ENCODE measurements around the gene TMEM132E. TPM values are rescaled to one million over a fixed set of nuclear protein-coding genes. Genes with fewer than 3 reads are reported as not detected.

TMEM132E gene
- total RNA-seq, 1 donor: under 0.01 TPM

DNA sequence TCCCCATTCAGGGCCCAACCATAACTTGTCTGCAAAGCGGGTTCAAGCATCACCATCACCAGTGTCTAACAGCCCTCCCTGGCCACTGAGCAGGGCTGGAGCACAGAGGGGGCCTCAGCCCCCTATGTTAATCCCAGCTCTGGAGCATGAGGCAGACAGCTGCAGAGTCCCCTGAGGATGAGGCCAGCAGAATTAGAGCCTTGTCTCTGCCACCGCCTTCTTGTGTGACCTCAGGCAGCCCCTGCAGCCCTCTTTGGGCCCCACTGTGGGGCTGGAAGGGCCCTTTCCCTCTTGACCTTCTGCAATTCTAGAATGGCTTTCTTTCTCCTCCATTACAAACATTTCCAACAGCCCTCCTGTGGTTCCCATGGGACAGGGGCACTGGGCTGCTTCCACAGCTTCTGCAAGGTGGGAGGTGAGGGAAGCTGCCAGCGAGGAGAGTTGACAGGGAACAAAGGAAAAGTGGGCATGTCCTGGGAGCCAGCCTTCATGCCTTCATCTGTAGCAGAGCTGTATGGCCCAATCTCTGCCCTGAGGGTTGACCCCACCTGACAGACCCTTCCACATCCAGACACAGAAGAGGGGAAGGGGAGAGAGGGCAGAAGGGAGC is 65.7 kb downstream of the TMEM132E start:
- TF ChIP-seq, protein P1, sequence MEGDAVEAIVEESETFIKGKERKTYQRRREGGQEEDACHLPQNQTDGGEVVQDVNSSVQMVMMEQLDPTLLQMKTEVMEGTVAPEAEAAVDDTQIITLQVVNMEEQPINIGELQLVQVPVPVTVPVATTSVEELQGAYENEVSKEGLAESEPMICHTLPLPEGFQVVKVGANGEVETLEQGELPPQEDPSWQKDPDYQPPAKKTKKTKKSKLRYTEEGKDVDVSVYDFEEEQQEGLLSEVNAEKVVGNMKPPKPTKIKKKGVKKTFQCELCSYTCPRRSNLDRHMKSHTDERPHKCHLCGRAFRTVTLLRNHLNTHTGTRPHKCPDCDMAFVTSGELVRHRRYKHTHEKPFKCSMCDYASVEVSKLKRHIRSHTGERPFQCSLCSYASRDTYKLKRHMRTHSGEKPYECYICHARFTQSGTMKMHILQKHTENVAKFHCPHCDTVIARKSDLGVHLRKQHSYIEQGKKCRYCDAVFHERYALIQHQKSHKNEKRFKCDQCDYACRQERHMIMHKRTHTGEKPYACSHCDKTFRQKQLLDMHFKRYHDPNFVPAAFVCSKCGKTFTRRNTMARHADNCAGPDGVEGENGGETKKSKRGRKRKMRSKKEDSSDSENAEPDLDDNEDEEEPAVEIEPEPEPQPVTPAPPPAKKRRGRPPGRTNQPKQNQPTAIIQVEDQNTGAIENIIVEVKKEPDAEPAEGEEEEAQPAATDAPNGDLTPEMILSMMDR (IDR thresholded peaks at IDR 0.05; ENCODE audit: insufficient read depth, low read length): no peak
- H3K4me3 ChIP-seq (ENCODE audit: low read depth, low read length): no peak overlapping the region
- DNase-seq (ENCODE audit: low read depth): no peak

DNA sequence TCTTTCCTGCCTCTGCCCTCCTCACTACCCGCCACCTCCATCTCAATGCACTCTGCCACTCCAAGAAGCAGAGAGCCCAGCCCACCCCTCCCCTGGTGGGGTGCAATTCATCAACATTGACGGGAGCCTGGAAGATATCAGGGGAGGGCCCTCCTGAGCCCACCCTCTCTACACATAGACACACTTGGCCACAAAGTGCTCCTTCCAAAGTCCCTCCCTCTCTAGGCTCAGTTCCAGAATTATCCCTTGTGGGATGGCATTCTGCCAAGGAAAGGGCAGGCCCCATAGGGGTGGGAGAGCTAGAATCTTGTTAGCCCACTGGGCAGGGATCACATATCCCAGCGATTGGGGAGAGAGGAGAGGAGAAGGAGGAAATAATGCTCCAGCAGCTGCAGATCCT is 66.2 kb downstream of the TMEM132E start:
- no peak for DNase-seq (ENCODE audit: low read depth)
- TF ChIP-seq, protein P1 (IDR thresholded peaks at IDR 0.05; ENCODE audit: insufficient read depth, low read length): no peak
- H3K4me3 ChIP-seq (ENCODE audit: low read depth, low read length): no peak overlapping the region

DNA sequence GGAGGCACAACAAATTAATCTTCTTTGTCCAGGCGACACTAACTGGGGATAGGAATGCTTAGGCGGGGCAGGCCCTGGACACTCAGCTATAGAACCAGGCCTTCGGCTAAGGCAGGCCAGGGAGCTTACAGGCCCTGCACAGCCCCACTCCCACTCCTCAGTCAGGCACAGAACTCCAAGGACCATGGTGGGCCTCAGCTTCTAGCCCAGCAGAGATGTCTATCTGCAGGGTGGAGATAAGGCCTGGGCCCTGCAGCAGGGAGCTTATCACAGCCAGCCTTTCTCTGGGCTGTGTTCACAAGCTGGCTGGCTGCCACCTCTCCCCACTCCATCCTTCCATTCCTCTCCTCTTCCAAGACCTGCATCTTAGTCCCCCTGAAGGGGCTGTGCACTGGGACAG is 68.1 kb downstream of the TMEM132E start:
- H3K4me3 ChIP-seq (ENCODE audit: low read depth, low read length): no peak overlapping the region
- no peak for DNase-seq (ENCODE audit: low read depth)
- TF ChIP-seq, protein P1 (IDR thresholded peaks at IDR 0.05; ENCODE audit: insufficient read depth, low read length): no peak

DNA sequence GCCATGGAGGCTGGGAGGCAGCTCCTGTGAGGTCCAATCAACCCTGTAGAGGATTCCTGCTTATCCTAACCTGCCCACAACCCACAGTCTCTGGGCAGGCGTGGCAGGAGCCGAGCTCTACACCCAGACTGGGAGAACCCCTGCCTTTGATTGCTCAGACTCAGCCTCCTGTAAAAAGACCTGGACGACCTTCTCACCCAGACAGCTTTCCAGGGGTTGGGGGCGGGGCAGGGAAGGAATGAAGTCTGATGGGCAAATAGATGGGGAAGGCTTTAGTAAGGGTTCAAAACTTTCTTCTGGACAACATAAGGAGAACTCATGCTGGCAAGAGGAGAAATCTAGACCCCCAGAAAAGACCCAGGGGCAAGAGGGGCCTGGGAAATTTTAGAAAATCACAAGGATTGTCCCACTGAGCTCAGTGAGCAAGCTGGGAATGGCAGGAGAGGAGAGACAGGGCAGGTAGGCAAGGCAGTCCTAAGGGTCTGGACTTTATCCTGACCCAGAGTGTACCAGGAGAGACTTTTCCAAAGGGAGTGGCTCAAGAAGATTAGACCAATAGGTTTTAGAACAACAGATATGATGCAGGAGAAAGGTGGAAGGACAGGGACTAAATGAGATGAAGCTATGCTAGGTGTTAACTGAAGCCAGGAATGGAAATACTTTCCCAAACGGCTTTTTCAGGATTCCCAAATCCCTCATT is 70.8 kb downstream of the TMEM132E start:
- TF ChIP-seq, protein P1 (IDR thresholded peaks at IDR 0.05; ENCODE audit: insufficient read depth, low read length): no peak
- H3K4me3 ChIP-seq (ENCODE audit: low read depth, low read length): no peak overlapping the region
- no peak for DNase-seq (ENCODE audit: low read depth)

DNA sequence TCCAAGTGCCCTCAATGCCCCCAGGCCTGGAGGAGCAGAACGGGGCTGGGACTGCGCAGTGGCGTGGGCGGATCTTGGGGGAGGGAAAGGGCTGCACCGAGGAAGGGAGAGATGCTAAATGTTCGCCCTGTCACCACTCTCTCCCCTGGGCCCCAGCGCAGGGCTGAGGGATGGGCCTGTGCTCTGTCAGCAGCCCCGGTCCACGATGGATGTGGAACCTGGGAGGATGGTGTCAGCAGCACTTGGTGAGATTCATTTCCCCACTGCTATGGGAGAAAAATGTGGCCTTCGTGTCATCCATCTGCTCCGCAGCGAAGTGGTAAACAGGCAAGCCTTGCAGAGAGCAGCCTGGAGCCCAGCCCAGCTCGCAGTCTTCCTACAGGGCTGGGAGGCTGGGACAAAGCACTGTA is 72.0 kb downstream of the TMEM132E start:
- TF ChIP-seq, protein P1 (IDR thresholded peaks at IDR 0.05; ENCODE audit: insufficient read depth, low read length): no peak
- no peak for DNase-seq (ENCODE audit: low read depth)
- H3K4me3 ChIP-seq (ENCODE audit: low read depth, low read length): no peak overlapping the region

DNA sequence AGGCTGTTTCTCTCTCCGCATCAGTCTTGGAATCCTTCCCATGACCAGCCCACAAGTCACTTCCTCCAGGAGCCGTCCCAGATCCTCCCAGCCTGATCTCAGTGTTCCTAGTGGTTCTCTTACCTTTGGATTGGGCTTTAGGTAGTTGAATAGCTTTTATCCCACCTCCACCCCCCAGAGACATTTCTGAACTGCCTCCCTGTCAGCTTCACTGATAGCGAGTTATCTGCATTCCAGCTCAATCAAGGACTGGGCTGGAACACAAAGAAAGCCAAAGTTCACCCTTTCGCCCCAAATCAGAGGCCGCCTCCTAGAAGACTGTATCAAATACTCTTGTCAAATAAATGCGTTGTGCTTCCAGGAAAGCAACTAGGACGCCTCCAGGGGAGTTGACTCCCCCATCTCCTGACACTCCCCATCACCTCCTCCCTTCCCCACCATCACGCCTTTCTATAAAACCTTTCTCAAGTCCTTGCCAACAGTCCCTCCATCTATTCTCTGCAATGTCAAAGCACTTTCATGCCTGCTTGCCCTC is 72.7 kb downstream of the TMEM132E start:
- TF ChIP-seq, protein P1 (IDR thresholded peaks at IDR 0.05; ENCODE audit: insufficient read depth, low read length): no peak
- H3K4me3 ChIP-seq (ENCODE audit: low read depth, low read length): no peak overlapping the region
- no peak for DNase-seq (ENCODE audit: low read depth)
